HS-27A (cell line): Measurements from ENCODE around the gene LHPP.

ENCODE experiments used
- DNase-seq: peaks from one replicate; pipeline ENCODE4 v3.0.0-alpha.2; 2012; ENCODE audit warnings: low read depth, missing footprints

The LHPP gene

DNA sequence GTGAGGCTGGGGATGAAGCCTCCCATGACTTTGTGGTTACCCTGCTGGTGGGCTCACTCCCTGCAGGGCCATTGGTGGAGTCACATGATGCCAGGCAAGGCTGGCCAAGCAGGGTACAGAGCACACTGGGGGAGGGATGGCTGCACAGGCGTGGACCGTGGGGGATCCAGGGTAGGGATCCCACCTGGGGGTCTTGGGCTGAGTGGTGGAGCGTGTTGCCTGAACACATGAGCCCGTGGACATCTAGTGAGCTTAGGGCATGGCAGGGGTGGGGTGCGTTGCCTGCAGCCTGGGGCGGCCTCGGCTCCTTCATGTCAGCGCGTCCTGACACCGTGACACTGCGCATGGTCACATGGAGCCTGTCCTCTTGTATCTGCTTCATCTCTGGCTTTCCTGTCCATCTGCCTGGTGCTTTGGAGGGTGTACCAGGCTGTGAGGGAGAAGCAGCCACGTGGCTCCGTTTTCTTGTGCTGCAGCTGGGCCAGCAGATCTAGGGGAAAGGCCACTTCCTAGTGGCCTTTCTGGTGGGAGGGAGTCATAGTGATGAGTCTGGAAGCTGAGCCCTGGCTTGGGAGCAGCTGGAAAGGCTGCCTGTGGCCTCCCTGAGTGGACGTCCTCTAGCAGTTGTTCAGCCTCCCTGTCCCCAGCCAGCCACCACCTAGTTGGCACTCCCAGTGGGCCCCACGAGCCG is 96.2 kb downstream of the LHPP start:
- DNase-seq = no peak

DNA sequence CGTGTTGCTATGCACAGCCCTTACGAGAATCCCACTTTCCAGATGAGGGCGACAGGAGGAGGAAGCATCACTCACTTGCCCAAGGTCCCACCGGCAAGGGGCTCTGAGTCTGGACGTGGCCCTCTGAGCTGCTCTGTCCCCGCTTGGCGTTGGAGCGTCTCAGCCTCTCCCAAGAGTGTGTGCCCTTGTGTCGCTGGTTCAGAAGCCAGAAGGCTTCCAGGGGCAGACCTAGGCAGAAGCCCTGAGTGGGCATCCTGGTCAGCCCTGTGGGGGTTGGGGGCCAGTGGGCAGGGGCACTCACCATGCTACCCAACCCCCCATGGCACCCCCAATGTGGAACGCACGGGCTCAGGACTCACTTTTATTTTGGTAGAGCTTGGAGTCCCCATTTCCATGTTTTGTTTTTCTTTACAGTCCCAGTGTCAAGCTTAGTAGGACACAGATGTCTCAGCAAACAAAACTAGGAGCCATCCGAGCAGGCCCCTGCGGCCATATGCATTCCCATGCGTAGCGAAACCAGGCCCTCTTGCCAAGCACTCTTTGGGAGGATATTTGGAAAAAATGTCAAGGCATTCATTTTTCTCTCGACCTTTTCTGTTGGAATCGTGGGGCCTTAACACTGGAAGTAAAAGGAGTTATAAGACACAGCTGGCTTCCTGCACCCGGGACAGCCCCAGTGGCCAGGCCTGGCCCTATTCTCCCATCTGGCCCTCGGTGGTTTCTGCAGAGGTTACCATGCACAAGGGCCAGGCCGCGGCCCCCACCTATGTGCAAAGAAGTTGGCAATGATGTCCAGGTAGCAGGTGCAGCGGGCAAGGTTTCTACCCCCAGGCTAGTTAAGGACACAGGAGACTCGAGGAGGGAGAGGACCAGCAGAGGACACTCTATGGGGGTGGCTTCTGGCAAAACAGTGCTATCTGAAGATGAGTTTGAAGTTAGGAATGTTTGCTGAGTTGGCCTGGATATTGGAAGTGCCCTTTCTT is 97.0 kb downstream of the LHPP start:
- no peak for DNase-seq

DNA sequence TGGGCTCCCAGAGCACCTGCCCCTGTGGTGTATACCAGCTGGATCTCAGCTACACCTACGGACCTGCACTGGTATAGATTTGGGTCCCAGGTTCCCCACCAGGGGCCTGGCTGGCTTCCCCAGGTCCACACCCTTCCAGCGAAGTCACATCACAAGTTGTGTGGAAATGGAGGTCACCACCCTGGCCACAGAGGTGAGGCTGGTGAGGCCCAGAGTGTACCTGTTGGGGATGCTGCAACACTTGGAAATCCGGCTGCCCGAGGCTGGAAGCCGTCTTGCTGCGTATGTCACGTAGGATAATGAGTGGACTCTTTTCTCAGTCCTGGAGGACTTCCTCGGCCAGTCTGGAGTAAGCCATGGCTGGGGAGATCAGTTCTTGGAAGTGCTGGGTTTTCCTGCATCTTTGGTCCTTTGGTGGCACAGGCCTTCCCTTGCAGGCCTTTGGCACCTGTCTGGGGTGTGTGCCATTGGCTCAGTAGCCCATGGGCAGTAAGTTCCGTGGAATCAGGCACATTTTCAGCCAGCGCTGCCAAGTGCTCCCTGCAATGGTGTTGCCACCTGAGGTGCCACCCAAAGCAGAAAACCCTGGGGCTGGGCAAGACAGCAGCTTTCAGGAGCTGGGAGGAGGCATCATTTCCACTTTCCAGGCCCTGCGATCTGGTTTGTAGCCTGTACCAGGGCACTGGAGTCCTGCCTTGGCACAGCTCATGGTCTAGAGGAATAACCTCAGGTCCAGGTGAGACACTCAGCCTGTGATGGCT is 97.9 kb downstream of the LHPP start:
- DNase-seq = no peak

DNA sequence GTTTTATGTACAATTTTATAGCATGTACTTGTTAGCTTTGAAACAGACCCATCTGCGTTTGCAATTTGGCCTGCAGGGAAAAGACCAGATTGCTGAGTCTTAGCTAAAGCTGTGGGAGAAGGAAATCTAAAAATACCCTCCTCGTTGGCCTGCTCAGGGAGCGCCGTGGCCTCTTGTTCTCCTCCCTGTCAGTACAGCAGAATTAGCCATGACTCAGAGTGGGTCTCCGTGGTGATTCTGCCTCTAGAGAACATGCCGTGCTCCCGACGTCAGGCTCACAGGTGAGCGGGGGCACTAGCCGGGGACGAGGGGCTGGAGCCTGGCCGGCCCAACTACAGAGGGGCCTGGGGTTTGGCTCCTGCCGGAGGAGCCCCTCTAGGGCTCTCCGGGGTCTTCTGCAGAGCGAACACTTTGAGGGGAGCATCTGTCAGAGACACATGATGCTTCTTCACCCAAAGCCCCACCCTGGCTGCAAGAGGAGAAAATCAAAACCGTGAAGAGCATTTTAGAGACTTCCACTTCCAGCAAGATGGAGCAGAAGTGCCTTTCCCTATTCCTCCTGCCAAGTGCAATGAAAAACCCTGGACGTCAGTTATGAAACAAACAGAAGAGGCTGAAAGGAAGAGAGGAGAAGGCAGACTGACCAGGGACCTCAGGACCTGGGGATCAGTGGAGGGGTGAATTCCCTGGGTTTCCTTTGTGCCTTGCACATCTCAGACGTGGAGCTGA is 98.9 kb downstream of the LHPP start:
- DNase-seq = no peak

DNA sequence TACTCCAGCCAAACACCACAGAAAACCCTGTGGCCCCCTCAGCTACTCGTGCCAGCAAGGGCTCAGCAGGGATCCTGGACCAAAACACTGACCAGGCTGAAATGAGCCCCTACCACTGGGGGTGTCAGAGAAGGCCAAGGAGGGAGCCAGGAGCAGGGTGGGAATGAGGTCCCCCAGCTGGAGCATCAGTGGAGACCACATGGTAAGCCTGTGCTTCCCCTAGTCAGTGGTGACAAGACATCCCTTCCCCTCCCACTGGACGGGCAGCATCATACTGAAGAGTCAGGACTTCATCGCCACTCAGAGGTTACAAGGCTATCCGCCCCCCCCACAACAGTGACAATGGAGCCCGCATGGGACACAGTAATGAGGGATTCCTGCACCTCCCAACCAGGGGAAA is 99.6 kb downstream of the LHPP start:
- no peak for DNase-seq

DNA sequence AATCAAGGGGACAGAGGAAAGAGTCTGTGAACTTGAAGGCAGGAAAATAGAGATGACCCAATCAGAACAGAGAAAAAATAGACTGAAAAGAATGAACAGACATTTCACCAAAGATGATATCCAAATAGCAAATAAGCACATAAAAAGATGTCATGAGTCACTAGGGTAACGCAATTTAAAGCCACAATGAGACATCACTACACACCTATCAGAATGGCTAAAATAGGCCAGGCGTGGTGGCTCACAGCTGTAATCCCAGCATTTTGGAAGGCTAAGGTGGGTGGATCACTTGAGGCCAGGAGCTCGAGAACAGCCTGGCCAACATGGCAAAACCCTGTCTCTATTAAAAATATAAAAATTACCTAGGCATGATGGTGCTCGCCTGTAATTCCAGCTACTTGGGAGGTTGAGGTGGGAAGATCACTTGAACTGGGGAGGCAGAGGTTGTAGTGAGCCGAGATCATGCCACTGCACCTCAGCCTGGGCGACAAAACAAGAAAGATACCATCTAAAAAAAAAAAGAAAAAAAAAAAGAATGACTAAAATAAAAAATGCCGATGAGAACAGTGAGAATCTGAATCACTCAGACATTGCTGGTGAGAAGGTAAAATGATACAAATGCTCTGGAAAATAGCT is 100.9 kb downstream of the LHPP start:
- DNase-seq = no peak

DNA sequence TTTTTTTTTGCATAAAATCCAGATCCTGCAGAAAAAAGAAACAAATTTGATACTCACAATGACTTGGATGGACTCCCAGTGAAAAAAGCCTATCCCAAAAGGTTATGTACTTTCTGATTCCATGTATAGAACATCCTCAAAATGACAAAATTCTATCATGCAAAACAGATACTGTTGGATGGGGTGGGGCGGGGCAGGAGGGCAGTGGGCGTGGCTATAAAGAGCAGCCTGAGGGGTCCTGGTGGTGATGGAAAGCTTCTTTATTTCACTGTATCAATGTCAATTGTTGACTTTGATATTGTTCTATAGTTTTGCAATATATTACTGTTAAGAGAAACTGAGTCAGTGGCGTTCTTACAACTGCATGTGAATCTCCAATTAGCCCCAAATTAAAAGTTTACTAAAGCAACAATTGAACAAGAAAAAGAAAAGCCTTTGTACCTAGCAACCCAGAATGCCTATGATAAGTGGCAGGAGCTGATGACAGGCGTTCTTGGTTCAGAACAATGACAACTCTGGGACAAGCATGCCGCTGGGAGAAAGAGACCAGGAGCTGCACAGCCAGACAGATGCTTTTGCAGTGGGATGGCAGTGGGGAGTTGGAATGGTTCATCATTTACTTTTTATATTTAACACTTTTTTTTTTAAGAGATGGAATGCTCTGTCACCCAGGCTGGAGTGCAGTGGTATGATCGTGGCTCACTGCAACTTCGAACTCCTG is 101.9 kb downstream of the LHPP start:
- DNase-seq = no peak

DNA sequence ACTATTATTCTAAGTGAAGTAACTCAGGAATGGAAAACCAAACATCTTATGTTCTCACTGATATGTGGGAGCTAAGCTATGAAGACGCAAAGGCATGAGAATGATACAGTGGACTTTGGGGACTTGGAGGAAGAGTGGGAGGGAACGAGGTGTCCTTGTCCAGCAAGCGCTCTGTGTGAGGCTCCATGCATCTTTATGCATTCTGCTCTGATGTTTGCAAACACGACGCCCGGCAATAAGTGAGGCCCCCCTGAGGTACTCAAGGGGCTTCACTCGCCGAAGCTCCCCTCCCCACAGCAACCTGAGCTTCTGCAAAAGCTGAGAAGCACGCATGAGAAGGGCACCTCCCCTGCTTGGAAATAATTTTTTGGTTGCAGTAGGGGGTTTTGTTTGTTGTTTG is 103.3 kb downstream of the LHPP start:
- no peak for DNase-seq

DNA sequence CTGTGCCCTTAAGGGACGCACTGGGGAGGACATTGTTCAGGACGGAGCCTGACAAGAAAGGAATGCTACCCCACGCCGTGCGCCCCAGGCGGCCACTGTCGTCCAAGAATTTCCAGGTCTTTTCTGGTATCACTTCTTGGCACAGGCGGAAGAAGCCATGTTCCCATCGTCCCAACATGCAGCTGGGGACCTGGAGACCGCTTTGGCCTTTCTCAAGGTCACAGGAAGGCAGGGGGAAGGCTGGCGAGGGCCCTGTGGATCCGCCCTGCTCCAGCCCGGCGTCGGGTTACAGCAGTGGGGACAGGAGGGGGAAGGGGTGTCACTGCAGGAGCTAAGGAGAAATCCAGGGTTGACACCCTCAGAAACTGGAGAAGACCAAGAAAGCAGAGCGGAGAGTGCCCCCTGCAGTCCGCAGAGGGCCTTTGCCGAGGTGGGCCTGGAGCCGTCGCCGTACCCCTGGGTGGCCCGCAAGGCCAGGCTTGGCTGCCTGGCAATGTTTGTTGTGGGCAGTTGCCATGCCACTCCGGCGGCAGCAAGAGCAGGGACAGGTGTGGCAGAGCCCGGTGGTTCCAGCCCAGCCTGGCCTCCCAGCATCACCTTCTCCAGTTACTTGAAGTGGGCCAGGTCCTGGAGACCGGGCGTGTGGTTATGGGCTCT is 104.1 kb downstream of the LHPP start:
- no peak for DNase-seq

DNA sequence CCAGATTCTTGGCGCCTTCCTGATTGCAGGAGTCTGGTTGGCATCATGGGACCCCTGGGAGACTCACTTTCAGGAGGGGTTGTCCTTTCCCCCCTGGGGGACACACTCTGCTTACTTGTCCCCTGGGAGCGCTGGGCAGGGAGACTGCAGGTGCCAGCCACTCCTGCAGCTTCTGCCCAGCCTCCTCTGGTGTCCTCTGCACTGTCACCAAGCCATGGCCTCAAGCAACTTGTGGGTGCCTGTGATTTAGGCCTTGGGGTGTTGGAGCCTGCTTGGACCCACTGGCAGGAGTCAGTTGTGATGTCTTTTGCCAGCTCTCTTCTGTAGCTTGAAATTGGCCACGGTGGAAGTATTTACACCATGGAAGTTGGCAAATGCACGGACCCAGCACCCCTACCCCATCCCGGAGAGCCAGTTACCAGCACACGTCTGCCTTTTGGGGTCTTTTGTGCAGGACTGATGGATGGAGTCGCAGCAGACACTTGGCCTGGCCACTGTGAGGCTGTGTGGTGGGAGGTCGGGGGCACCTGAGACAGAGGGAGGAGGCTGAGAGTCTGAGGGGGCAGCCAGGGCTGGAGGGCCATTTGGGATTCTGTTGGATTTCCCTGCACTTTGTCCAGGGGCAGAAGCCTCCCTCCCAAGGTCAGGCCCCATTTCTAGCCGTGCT is 104.7 kb downstream of the LHPP start:
- no peak for DNase-seq

DNA sequence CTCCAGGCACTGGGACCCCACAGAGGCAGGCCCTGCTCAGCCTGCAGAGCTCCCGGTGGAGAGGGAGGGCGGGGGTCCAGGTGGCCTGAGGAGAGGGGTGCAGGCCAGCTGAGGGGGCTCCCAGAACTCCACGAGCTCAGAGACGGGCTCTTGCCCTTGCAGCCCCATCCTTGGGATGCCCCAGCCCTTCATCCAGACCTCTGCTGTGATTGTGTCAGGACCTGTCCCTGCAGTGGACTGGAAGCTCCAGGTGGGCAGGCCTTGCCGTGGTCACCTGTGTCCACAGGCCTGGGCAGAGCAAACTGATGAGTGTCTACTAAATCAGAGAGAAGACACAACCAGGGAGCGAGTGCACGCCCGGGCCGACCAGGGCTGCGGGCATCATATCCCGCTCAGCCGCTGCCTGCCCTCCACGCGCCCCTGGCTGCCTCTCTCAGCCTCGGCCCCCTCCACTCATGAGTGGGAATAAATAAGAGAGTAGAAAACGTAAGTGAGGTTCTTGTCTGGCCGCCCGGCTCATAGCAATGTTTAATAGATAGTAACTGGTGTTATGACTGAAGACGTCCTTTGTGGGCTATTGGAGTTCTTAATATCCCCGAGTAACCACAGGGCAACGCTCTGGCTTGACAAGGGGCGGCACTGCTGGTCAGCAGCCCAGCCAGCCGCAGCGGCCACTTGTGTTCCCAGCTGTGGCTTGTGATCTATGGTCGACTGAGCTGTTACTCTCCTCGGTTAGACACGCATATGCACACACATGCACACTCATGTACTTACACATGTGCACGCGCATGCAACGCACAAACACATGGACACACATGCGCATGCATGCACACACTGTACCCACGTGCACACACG is 105.6 kb downstream of the LHPP start:
- DNase-seq = no peak

DNA sequence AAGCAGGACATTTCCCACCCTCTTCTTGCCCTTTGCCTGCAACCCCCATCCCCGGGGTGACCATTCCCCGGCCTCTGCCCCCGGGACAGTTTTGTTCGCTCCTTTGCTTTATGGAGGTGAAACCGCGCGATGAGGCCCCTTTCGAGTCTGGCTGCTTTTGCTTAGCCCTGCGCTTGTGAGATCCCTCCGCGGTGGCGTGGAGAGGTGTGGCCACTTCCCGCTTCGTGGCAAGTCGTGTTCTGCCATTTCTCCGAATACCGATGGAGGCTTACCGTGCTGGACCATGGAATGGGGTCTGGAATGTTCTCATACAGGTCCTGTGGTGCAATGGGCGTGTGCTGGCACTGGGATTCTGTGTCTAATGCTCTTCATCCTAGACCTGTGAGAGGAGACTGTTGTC is 106.7 kb downstream of the LHPP start:
- DNase-seq = no peak

DNA sequence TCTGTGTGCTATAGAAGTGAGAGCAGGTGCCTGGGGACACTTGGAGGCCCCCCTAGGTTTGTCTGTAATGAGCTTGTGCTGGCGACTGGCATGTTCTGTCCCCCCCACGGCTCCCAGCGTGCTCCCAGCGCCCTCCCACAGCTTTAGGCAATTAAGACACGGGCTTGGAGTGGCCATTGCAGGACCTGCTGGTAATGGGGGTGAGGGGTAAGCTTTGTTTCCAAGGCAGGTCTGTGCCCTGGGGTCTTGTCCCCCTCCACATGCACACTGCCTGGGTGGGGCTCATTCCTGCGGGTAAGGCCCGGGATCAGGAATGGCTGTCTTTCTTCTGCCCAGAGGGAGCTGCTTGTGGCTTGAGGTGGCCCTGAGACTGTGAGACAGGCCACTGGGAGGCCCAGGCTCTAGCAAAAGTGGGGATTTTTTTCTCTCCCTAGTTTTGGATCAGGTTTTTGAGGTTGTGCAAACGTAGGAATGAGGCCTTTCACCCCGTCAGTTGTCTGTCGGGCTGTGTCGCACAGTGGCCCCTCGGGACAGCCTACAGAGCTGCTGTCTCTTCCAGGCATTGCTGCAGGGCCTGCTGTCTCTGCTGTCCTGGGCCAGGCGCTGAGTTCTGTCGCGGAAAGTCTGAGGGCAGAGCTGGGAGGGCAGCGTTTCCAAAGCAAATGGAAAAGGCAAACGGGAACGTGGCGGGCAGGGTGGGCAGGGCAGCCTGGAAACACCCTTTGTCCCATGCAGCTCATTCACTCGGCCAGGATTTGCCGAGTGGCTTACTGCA is 107.4 kb downstream of the LHPP start:
- DNase-seq = no peak

DNA sequence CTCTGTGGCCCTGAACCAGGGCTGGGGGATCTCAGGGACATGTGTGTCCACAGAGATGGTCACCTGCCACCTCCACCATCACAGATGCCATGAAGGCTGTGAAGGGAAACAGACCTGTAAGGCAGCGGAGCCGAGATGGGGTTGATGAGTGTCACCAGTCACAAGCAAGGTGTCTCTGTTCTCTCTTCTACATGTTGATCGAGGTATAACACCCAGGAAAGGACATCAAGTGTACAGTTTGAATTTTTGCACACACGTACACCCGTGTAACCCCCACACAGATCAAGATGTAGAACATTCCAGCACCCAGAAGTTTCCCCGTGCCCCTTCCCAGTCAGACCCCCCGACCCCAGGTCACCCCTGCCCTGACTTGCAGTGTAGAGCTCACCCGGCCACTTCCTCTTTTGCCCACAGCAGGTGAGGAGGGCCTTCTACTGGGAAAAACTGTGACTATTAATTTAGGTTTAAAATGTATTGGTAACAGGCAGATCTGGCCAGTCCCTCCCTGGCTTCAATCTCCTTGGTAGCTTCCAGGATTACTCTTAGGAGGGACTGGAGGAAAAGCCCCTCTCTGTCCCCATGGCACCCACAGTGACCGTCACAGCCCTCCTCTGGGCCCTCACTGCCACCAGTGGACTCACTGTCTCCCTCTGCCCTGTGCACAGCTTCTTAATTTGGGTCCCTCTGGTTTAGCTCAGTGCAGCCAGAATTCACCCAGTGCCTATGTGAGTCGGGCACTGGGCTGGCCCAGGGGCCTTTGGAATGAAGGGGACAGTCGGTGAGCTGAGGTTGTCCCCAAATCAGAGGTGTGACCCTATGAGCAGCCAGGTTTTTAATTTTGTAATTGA is 108.2 kb downstream of the LHPP start:
- DNase-seq = no peak

DNA sequence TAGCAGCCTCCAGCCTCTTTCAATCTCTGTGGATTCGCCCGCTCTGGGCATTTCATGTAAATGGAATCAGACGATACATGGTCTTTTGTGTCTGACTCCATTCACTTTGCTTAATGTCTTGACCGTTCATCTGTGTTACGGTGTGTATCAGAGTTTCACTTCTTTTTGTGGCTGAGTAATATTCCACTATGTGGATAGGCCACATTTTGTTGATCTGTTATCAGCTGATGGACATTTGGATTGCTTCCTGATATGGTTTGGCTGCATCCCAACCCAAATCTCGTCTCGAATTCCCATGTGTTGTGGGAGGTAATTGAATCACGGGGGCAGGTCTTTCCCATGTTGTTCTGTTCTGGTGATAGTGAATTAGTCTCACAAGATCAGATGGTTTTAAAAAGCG is 109.0 kb downstream of the LHPP start:
- DNase-seq = no peak

DNA sequence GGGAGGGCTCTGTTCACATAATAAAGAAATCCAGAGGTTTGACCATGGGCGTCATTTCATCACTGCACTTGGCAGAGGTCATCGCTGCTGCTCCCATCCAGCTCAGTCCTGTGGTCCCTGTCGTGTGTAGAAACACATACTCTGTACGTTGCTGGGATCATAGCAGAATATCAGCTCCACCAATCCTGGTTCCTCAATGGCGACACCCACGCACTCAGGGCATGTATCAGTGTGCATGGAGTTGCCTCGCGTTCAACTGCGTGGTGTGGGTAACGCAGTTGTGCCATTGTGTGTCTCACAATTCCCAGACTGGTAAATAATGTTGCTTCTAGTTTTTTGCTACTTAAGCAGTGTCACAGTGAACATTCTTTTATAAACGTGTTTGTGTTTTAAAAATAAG is 111.1 kb downstream of the LHPP start:
- no peak for DNase-seq
